GM19372 (cell line): ENCODE data around the gene CHMP1A.

Experiments used
- ATAC-seq: cut with Tn5 transposase; IDR thresholded peaks from one replicate; pipeline ENCODE4 v1.9.1; 2021; ENCODE audit warnings: mild to moderate bottlenecking, low read depth, moderate library complexity; ENCODE audit not compliant: unreplicated experiment

CHMP1A gene

GRCh38 chr16:89629827-89630610, 27.5 kb downstream of the CHMP1A start:
- ATAC-seq, result no peak

DNA sequence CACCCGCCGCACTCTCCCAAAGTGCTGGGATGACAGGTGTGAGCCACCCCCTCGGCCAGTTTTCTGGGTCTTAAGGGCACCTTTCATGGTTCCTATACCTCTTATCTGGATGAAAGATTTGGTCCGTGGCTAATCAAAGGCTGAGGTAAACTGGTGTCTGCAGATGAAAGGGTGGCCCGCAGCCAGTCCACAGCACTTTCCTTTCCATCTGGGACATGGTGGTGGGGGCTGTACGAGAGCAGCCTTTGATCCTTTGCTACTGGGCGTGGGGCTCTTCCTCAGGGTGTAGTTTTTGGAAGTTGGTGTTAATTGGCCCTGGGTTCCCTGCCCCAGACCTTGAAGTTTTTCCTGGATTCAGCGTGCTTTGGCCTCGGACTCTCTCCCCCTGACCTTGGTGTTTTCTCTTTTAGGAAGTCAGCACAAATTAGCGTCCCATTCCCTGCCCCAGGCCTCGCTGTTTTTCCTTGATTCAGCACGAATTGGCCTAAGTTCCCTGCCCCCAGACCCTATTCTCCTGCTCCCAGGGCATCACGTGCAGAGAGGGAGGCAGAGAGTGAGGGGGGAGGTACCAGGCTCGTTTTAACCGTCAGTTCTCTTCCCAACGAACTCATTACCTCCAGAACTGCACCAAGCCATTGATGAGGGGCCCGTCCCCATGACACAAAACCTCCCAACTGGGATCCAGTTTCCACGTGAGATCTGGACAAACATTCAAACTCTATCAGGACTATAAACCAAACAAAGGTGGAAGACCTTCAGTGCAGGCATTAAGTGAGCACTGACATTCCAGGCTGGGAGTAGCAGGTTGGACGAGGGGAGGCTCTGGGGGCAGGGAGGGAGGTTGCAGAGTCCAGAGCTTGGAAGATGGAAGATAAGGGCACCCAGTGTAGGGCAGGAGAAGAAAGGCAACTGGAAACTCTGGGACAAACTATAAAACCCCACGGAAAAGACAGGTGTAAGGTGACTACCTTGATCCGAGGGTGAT, 32.4 kb downstream of the CHMP1A start:
- no peak for ATAC-seq

- no peak for ATAC-seq
These were observed 33.8 kb downstream of the CHMP1A start for GRCh38 chr16:89623511-89624261.

GRCh38 chr16:89621698-89622409, 35.7 kb downstream of the CHMP1A start:
- no peak for ATAC-seq

- no peak for ATAC-seq
These were observed 36.3 kb downstream of the CHMP1A start for GRCh38 chr16:89621136-89621697.

DNA sequence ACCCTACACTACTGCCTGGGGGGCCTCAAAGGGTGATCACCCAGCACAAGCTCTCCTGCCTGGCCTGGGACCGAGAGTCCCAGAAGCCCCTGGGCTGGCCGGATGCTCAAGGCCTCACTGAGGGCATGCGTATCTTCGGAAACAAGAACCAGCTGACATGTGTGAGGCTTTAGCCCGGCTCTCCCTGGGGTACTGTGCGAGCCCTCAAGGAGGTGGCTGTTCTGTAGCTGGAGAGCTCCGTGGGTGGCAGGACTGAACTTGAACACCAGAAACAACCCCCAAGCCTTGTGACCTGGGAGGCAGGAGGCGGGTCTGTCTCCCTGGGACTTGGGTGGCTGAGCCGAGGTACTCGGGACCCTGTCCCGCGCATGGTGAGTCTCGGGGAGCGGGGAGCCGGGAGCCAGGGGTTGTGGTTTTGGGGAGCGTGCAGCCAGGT, 37.1 kb downstream of the CHMP1A start:
- ATAC-seq, result no peak

- no peak for ATAC-seq
These were observed 37.7 kb downstream of the CHMP1A start for GRCh38 chr16:89619840-89620239.

DNA sequence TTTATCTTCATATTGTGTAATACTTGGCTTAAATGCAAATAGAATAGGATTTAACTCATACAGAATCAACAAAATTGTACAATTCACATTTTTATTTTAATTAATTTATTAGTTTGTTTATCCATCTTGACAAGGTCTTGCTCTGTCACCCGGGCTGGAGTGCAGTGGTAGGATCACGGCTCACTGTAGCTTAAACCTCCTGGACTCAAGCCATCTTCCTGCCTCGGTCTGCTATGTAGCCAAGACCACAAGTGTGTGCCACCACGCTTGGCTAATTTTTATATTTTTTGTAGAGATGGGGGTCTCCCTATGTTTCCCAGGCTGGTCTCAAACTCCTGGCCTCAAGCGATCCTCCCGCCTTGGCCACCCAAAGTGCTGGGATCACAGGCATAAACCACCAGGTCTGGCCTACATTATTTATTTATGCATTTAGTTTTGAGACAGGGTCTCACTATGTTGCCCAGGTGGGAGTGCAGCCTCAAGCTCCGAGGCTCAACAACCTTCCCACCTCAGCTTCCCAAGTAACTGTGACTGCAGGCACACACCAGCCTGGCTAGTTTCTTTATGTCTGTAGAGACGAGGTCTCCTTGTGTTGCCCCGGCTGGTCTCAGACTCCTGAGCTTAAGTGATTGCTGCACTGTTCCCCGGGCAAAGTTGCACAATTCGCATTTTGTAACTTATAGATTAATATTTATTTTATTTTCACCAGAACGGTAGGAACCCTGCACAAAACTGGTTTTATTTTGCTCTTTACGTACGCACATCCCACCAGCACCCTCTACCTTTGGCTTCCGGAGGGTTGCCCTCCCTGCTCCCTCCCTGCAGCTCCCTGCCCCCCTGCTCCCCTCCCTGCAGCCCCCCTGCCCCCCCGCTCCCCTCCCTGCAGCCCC, 39.2 kb downstream of the CHMP1A start:
- no peak for ATAC-seq

DNA sequence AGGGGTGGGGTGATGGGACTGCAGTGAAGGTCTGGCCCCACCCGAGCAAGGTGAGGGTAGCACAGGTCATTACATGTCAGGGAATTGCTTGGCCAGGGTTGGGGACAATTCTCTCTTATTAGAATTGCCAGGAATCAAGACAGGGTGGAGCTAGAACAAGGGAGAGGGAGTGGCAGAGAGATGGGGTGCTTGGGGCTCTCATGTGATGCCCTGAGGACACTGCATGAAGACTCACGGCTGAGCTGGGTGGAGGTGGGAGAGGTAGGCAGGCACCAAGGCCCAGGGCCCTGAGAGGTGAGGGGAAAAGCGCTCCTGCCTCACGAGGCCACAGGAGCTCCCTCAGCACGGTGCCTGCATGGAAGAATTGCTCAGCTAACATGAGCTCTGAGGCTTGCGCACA, 40.5 kb downstream of the CHMP1A start:
- ATAC-seq, result no peak

GRCh38 chr16:89616623-89617022, 40.9 kb downstream of the CHMP1A start:
- no peak for ATAC-seq

DNA sequence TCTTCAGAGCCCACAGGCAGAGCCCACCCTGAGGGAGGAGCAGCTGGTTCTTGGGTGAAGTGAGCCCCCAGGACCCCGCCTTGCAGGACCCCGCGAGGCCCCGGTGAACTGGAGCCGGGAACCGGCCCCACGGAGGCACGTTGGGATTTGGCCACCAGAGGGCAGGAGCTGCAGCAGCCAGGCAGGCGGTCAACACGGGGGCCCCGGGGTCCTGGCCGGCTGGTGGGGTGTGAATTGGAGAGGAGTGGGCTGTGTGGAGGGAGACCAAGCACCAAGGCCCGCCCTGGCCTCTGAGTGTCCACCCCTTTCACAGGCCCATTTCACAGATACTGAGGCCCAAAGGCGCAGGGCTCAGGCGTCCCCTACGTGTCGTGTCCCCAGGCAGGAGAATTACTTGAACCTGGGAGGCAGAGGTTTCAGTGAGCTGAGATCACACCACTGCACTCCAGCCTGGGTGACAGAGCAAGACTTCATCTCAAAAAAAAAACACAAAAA, 41.9 kb downstream of the CHMP1A start:
- ATAC-seq, result no peak

DNA sequence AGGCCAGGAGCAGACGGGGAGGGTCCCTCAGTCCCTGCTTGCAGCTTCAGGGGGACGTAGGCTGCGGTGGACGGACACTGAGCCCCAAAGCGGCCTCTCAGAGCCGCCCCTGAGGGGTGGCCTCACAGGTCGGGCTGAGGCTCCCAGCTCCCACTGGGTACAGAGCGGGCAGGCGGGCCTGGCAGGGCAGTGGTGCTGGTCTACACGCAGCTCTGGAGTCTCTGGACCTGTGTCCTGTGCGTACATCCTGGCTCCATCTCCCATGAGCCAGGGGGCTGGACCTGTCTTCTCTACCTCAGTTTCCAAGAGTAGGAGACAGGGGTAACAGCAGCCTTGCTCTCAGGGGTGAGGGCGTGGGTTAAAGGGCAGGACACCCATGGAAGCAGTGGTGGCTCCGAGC, 42.3 kb downstream of the CHMP1A start:
- no peak for ATAC-seq

DNA sequence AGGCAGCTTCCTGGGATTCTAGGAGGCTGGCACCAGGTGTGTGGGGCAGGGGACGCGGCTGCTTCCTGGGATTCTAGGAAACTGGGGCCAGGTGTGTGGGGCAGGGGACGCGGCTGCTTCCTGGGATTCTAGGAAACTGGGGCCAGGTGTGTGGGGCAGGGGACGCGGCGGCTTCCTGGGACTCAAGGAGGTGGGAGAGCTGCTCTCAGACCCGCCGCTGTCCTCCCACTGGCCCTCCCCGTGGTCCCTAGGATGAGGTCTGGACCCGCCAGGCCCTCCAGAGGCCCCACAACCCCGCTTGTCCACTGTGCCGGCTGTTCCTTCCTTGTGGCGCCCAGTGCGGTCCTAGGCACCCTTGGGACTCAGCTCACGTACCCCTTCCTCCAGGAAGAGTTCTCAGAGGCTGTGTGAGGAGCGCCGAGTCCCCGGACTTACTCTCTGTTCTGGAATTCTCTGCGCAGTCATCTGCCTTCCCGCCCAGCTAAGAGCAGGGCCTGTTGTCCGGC, 43.5 kb downstream of the CHMP1A start:
- ATAC-seq, result no peak

DNA sequence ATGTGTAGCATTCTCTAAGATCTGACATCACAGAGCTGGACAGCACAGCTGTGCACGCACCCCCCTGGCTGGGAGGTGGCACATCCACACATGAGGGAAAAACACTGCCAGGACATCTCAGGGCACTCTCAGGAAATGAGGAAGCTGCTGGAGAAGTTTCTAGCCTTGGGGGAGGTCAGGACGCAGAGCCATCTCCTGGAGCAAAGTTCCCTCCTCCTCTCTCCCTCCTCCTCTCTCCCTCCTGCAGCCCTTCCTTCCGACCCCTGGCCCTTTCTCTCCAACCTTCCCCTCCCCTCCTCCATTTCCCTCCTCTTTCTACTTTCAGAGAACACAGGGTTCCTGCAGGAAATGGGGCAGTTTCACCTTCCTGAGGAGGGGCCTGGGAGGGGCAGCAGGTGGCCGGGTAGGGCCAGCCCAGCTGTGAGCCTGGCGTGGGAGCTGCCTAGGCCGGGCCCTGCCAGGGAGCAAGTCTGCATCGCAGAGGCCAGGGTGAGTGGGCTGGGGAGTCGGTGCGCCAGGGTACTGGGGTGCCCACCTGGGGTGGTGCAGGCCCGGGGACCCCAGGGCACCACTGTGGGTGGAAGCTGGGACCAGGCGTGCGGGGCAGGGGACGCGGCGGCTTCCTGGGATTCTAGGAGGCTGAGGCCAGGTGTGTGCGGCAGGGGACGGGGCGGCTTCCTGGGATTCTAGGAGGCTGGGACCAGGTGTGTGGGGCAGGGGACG, 44.1 kb downstream of the CHMP1A start, which contains the start of gene DPEP1:
DPEP1 (plus strand) TSS at position 412 of the 723 bp plus-strand sequence. CDS start 16,769 bp downstream, outside the sequence.
- ATAC-seq, result no peak

- no peak for ATAC-seq
These were observed 44.9 kb downstream of the CHMP1A start for GRCh38 chr16:89612415-89613166.

- no peak for ATAC-seq
These were observed 47.4 kb downstream of the CHMP1A start for GRCh38 chr16:89610108-89610453.
